Measurements from ENCODE around the gene TMEM151B. TPM values are rescaled to one million over a fixed set of nuclear protein-coding genes. Genes with fewer than 3 reads are reported as not detected.

Gene TMEM151B
- total and polyA plus RNA-seq, 7 donors: 0.04 to 0.07 TPM; not detected in 5

DNA sequence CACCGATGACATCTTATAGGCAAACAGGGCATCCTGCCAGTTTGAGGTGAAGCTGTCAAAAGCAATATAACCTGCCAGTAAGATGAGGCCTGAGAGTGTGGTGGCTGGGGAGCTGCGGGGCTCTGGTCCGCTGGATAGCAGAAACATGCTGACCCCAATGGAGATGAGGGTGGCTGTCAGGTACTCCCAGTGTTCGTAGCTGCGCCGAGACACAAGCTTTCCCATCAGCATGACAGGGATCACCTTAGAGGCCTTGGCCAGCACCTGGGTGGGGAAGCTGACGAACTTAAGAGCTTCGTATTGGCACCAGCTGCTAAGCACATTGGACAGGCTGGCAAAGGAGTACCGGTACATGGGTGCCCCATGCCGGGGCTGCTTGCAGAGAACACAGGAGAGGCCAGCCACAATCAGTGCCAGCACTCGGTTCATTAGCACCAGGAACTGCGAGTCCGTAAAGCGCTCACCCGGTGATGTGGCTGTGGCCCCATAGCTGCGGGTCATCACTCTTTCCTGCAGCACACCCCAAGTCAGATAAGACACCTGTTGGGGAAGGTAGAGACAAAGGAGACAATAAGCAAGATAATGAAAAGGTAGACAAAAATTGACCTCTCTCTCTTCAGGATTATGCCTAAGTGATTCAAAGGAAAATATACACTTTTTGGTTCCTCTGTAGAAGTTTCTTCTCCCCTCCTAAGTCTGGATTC is 15.0 kb upstream of the TMEM151B start:
- Histone ChIP-seq H3K27ac (peak overlapping the region; percentile 94), H3K36me3 (ENCODE audit: insufficient read depth in 1 of 2, low read depth in 1 of 2) (peaks cover 15 to 65% of the 10 kb centered on the region in 2 donors), H3K4me1 (peaks cover 38% of the 10 kb centered on the region), H3K4me3 (no peak overlapping the region), H3K9me3 (no peaks in the 10 kb centered on the region), H3K27me3 (ENCODE audit: insufficient read depth in 3 of 3, low read length in 2 of 3) (no peaks in the 10 kb centered on the region)
- 36 to 67% (median 40%) methylated on average over 16 of the region's 16 CpGs for WGBS, 3 donors
- DNase-seq (peak in 1 of 2 donors; percentile 63), ATAC-seq (peak; percentile 3 to 27 (median 6))
- TF ChIP-seq, protein P1, sequence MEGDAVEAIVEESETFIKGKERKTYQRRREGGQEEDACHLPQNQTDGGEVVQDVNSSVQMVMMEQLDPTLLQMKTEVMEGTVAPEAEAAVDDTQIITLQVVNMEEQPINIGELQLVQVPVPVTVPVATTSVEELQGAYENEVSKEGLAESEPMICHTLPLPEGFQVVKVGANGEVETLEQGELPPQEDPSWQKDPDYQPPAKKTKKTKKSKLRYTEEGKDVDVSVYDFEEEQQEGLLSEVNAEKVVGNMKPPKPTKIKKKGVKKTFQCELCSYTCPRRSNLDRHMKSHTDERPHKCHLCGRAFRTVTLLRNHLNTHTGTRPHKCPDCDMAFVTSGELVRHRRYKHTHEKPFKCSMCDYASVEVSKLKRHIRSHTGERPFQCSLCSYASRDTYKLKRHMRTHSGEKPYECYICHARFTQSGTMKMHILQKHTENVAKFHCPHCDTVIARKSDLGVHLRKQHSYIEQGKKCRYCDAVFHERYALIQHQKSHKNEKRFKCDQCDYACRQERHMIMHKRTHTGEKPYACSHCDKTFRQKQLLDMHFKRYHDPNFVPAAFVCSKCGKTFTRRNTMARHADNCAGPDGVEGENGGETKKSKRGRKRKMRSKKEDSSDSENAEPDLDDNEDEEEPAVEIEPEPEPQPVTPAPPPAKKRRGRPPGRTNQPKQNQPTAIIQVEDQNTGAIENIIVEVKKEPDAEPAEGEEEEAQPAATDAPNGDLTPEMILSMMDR (IDR thresholded peaks at IDR 0.05): no peak
- intact Hi-C loops (cut with DNase I): no loop called here

DNA sequence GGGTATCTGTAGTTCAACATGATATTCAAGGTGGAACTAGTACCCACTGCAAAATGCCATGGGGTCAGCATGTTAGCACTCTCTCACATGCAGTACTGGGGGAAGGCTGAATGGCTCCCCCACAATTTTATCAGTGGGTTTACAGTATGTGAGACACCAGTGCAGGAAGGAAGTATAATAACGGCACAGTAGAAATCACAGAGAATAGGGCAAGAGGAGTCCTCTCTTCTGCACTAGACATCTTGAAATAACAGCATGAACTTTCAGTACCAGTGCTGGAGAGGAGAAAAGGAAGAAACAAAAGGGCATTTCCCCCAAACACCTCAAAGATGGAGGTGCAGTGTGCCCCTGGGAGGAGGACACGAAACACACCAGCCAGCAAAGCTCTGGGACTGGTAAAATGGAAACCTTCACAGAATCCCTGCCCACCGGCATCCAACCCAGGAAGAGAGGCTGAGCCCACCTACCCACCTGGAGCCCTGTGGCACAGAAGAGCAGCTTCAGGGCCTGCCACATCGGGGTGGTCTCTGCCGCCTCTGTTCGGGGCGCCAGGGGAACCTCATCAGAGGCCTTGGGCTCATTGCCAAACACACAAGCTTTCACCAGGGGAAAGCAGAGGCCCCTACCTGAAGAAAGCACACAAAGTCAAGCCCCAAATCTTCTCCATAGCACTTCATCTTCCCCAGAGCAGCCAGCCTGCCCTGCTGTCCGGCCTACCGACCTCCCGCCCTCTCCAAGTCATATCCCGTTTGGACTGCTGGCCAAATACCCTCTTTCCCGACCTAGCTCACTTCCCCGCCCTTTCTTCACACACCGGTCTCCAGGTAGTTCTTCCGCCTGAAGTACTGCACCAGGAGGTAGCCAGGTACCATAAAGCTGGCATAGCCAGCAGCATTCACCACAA is 14.1 kb upstream of the TMEM151B start:
- WGBS, 3 donors: 32 to 39% (median 33%) methylated on average over 13 to 15 of the region's 15 CpGs
- Histone ChIP-seq H3K4me3 (peak overlapping the region; percentile 94), H3K4me1 (peaks cover 30% of the 10 kb centered on the region), H3K36me3 (ENCODE audit: insufficient read depth in 1 of 2, low read depth in 1 of 2) (peaks cover 12 to 58% of the 10 kb centered on the region in 2 donors), H3K27me3 (ENCODE audit: insufficient read depth in 3 of 3, low read length in 2 of 3) (no peaks in the 10 kb centered on the region), H3K9me3 (no peaks in the 10 kb centered on the region), H3K27ac (peak overlapping the region; percentile 94)
- DNase-seq (peak in 1 of 2 donors; percentile 49), ATAC-seq (peak; percentile 2 to 18 (median 5))
- intact Hi-C loops (cut with DNase I): no loop called here
- TF ChIP-seq, protein P1 (IDR thresholded peaks at IDR 0.05): no peak

DNA sequence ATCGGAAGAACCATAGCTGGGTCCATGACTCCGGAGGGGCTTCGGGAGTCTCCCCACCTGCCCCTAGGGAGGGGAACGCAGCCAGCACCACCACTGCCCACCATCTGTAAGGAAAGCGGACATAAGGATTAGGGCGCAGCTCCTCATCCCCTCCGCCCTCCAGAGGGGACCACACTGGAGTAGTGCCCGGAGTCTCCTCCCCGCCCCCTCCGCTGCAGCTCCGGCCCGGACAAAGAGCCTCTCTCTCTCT is 13.6 kb upstream of the TMEM151B start:
- Histone ChIP-seq H3K9me3 (no peaks in the 10 kb centered on the region), H3K4me3 (peak overlapping the region; percentile 94), H3K4me1 (peaks cover 30% of the 10 kb centered on the region), H3K27ac (peak overlapping the region; percentile 94), H3K36me3 (ENCODE audit: insufficient read depth in 1 of 2, low read depth in 1 of 2) (peaks cover 11 to 58% of the 10 kb centered on the region in 2 donors), H3K27me3 (ENCODE audit: insufficient read depth in 3 of 3, low read length in 2 of 3) (no peaks in the 10 kb centered on the region)
- intact Hi-C loops (cut with DNase I): no loop called here
- TF ChIP-seq, protein P1 (IDR thresholded peaks at IDR 0.05): no peak
- WGBS, 3 donors: 3 to 5% (median 4%) methylated on average over 8 to 12 of the region's 12 CpGs
- DNase-seq (no peak), ATAC-seq (peak in 1 of 4 donors; percentile 53)

- Histone ChIP-seq H3K36me3 (ENCODE audit: insufficient read depth in 1 of 2, low read depth in 1 of 2) (peaks cover 8 to 53% of the 10 kb centered on the region in 2 donors), H3K9me3 (no peaks in the 10 kb centered on the region), H3K27me3 (ENCODE audit: insufficient read depth in 3 of 3, low read length in 2 of 3) (no peaks in the 10 kb centered on the region), H3K4me1 (peaks cover 27% of the 10 kb centered on the region), H3K4me3 (peak within 1 kb of the TSS; percentile 94), H3K27ac (peak within 1 kb of the TSS; percentile 94)
- TF ChIP-seq, protein P1 (IDR thresholded peaks at IDR 0.05): peak; percentile 85
- DNase-seq: peak; percentile 72 to 86
- intact Hi-C loops (cut with DNase I): no loop called here
- 0 to 1% (median 1%) methylated on average over 17 to 80 of the region's 80 CpGs for WGBS, 3 donors
- peak; percentile 69 to 78 (median 74) for ATAC-seq
Measured at GRCh38 chr6:44257025-44257752, 13.1 kb upstream of the TMEM151B start, which contains the start of gene SLC35B2. Gene SLC35B2 (minus strand): TSS chr6:44257528. CDS start chr6:44257410, 118 bp downstream.
